ENCODE results near the gene FCAMR. TPM values are rescaled to one million over a fixed set of nuclear protein-coding genes. Genes with fewer than 3 reads are reported as not detected.

FCAMR gene
- total RNA-seq, 1 donor from 2014 or later: not detected

GRCh38 chr1:207000651-207001291, 30.5 kb upstream of the FCAMR start:
- intact Hi-C loops (cut with DNase I): no loop called here
- DNase-seq (ENCODE audit: low spot score): no peak

GRCh38 chr1:206998816-206999215, 28.6 kb upstream of the FCAMR start:
- no peak for DNase-seq (ENCODE audit: low spot score)
- intact Hi-C loops (cut with DNase I): no loop called here

GRCh38 chr1:206992790-206993189, 22.5 kb upstream of the FCAMR start:
- DNase-seq (ENCODE audit: low spot score): no peak
- intact Hi-C loops (cut with DNase I): no loop called here

- intact Hi-C loops (cut with DNase I): no loop called here
Measured at GRCh38 chr1:206987873-206988272, 17.6 kb upstream of the FCAMR start.

GRCh38 chr1:206986885-206987284, 16.6 kb upstream of the FCAMR start:
- DNase-seq (ENCODE audit: low spot score): no peak
- intact Hi-C loops (cut with DNase I): no loop called here

More at GRCh38 chr1:206987873-206988272, 17.6 kb upstream of the FCAMR start:
- DNase-seq (ENCODE audit: low spot score): no peak

- no peak for DNase-seq (ENCODE audit: low spot score)
- intact Hi-C loops (cut with DNase I): no loop called here
Measured at GRCh38 chr1:206986402-206986801, 16.1 kb upstream of the FCAMR start.

- intact Hi-C loops (cut with DNase I): no loop called here
- DNase-seq (ENCODE audit: low spot score): no peak
Measured at GRCh38 chr1:206985162-206985749, 15.0 kb upstream of the FCAMR start.

- intact Hi-C loops (cut with DNase I): loop anchor here (2.0 to 5.0 kb wide), 2 partner anchors 47 to 350 kb away; no protein-coding TSS in a partner anchor
- no peak for DNase-seq (ENCODE audit: low spot score)
Measured at GRCh38 chr1:206982216-206982615, 12.0 kb upstream of the FCAMR start.

- no peak for DNase-seq (ENCODE audit: low spot score)
- intact Hi-C loops (cut with DNase I): loop anchor here (5.0 kb wide), 1 partner anchor 347 kb away; no protein-coding TSS in a partner anchor
Measured at GRCh38 chr1:206979379-206980043, 9.3 kb upstream of the FCAMR start.

GRCh38 chr1:206978259-206978658, 8.0 kb upstream of the FCAMR start:
- intact Hi-C loops (cut with DNase I): no loop called here
- no peak for DNase-seq (ENCODE audit: low spot score)

- intact Hi-C loops (cut with DNase I): no loop called here
- no peak for DNase-seq (ENCODE audit: low spot score)
Measured at GRCh38 chr1:206975306-206975705, 5.0 kb upstream of the FCAMR start.

GRCh38 chr1:206974140-206974539, 3.9 kb upstream of the FCAMR start:
- intact Hi-C loops (cut with DNase I): no loop called here
- no peak for DNase-seq (ENCODE audit: low spot score)

- intact Hi-C loops (cut with DNase I): no loop called here
- DNase-seq (ENCODE audit: low spot score): no peak
Measured at GRCh38 chr1:206972728-206973127, 2.5 kb upstream of the FCAMR start.

- intact Hi-C loops (cut with DNase I): no loop called here
- no peak for DNase-seq (ENCODE audit: low spot score)
Measured at GRCh38 chr1:206971029-206971655, 882 bp upstream of the FCAMR start.

- intact Hi-C loops (cut with DNase I): no loop called here
- DNase-seq (ENCODE audit: low spot score): no peak
Measured at GRCh38 chr1:206969090-206969489, 1.2 kb downstream of the FCAMR start.

GRCh38 chr1:206967096-206967849, 3.0 kb downstream of the FCAMR start:
- intact Hi-C loops (cut with DNase I): no loop called here
- DNase-seq (ENCODE audit: low spot score): no peak

GRCh38 chr1:206965781-206966180, 4.5 kb downstream of the FCAMR start:
- DNase-seq (ENCODE audit: low spot score): no peak
- intact Hi-C loops (cut with DNase I): no loop called here

- intact Hi-C loops (cut with DNase I): no loop called here
- no peak for DNase-seq (ENCODE audit: low spot score)
Measured at GRCh38 chr1:206963740-206964139, 6.5 kb downstream of the FCAMR start.

- no peak for DNase-seq (ENCODE audit: low spot score)
Measured at GRCh38 chr1:206963119-206963712, 7.0 kb downstream of the FCAMR start.

More at GRCh38 chr1:206963119-206963712, 7.0 kb downstream of the FCAMR start:
- intact Hi-C loops (cut with DNase I): no loop called here
